ENCODE data around the gene SLC18A2.

The SLC18A2 gene

GRCh38 chr10:117313641-117314040, 72.7 kb downstream of the SLC18A2 start:
- H3K9ac ChIP-seq (ENCODE audit: low read length), result no peak overlapping the region
- H3K4me1 ChIP-seq (ENCODE audit: control insufficient read depth, insufficient read depth, low read length), result no peaks in the 10 kb centered on the region
- H3K36me3 ChIP-seq (ENCODE audit: control insufficient read depth, insufficient read depth, low read length), result 0 out of 2 replicates have a peak, but pooled peaks cover 2% of the 10 kb centered on the region
- H3K9me3 ChIP-seq (ENCODE audit: control insufficient read depth, insufficient read depth, low read depth, low read length), result no peaks in the 10 kb centered on the region
- H3K27me3 ChIP-seq (ENCODE audit: control insufficient read depth, insufficient read depth, low read length), result no peaks in the 10 kb centered on the region
- H3K27ac ChIP-seq (ENCODE audit: low read depth, low read length), result no peak overlapping the region
- H3K4me3 ChIP-seq (ENCODE audit: low read depth, low read length), result no peak overlapping the region

DNA sequence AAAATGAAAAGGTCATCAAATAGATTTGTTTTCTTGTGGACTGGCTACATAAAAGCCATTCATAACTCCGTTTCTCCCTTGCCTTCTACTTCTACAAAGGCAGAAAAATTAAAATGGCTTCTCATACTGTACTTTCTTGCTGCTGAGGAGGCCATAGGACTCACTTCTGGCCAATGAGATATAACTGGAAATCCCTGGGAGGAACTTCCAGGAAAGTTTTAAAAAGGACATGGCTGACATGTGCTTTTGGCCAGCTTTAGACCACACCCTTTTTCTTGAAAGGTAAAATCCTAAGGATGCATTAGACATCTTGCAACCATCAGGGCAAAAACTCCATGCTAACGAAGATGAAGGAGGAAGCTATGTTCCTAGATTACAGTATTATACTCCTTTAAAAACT, 75.8 kb downstream of the SLC18A2 start:
- 0 out of 2 replicates have a peak, but pooled peaks cover 2% of the 10 kb centered on the region for H3K36me3 ChIP-seq (ENCODE audit: control insufficient read depth, insufficient read depth, low read length)
- no peak overlapping the region for H3K4me3 ChIP-seq (ENCODE audit: low read depth, low read length)
- H3K9ac ChIP-seq (ENCODE audit: low read length), result no peak overlapping the region
- H3K9me3 ChIP-seq (ENCODE audit: control insufficient read depth, insufficient read depth, low read depth, low read length), result no peaks in the 10 kb centered on the region
- H3K4me1 ChIP-seq (ENCODE audit: control insufficient read depth, insufficient read depth, low read length), result no peaks in the 10 kb centered on the region
- no peaks in the 10 kb centered on the region for H3K27me3 ChIP-seq (ENCODE audit: control insufficient read depth, insufficient read depth, low read length)
- H3K27ac ChIP-seq (ENCODE audit: low read depth, low read length), result no peak overlapping the region

GRCh38 chr10:117318909-117319308, 78.0 kb downstream of the SLC18A2 start:
- Histone ChIP-seq H3K4me3 (ENCODE audit: low read depth, low read length) (no peak overlapping the region), H3K36me3 (ENCODE audit: control insufficient read depth, insufficient read depth, low read length) (no peaks in the 10 kb centered on the region)

GRCh38 chr10:117320050-117320665, 79.2 kb downstream of the SLC18A2 start:
- H3K27ac ChIP-seq (ENCODE audit: low read depth, low read length), result no peak overlapping the region

More at GRCh38 chr10:117318909-117319308, 78.0 kb downstream of the SLC18A2 start:
- no peaks in the 10 kb centered on the region for H3K27me3 ChIP-seq (ENCODE audit: control insufficient read depth, insufficient read depth, low read length)
- no peak overlapping the region for H3K27ac ChIP-seq (ENCODE audit: low read depth, low read length)
- peaks cover 9% of the 10 kb centered on the region; the same call in 1 of the 2 replicates for H3K4me1 ChIP-seq (ENCODE audit: control insufficient read depth, insufficient read depth, low read length)
- no peak overlapping the region for H3K9ac ChIP-seq (ENCODE audit: low read length)
- no peaks in the 10 kb centered on the region for H3K9me3 ChIP-seq (ENCODE audit: control insufficient read depth, insufficient read depth, low read depth, low read length)

DNA sequence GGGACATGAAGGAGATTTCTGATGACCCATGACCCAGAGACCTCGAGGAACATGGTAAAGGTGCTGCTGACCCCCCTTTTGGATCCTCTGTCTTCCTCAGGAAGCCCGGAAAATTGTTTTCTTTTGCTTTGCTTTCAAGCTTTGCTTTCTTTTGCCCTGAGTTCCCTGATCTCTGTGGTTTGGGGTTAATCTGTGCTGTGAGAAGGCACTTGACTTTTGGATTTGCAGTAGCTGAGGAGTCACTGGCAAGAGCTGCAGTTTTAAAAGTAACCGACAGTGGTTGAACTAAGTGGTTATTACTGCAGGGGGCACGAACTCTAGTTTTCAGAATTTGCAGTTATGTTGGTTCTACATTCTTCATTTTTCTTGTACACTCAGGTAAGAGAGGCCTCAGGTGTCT, 81.3 kb downstream of the SLC18A2 start:
- Histone ChIP-seq H3K4me1 (ENCODE audit: control insufficient read depth, insufficient read depth, low read length) (peaks cover 9% of the 10 kb centered on the region; the same call in 1 of the 2 replicates), H3K9ac (ENCODE audit: low read length) (no peak overlapping the region), H3K9me3 (ENCODE audit: control insufficient read depth, insufficient read depth, low read depth, low read length) (peaks cover 2% of the 10 kb centered on the region; the same call in 1 of the 2 replicates), H3K4me3 (ENCODE audit: low read depth, low read length) (no peak overlapping the region), H3K36me3 (ENCODE audit: control insufficient read depth, insufficient read depth, low read length) (no peaks in the 10 kb centered on the region), H3K27ac (ENCODE audit: low read depth, low read length) (no peak overlapping the region), H3K27me3 (ENCODE audit: control insufficient read depth, insufficient read depth, low read length) (no peaks in the 10 kb centered on the region)

More at GRCh38 chr10:117320050-117320665, 79.2 kb downstream of the SLC18A2 start:
- Histone ChIP-seq H3K9me3 (ENCODE audit: control insufficient read depth, insufficient read depth, low read depth, low read length) (no peaks in the 10 kb centered on the region; the same call in 1 of the 2 replicates), H3K9ac (ENCODE audit: low read length) (no peak overlapping the region), H3K4me1 (ENCODE audit: control insufficient read depth, insufficient read depth, low read length) (peaks cover 9% of the 10 kb centered on the region; the same call in 1 of the 2 replicates), H3K4me3 (ENCODE audit: low read depth, low read length) (no peak overlapping the region), H3K27me3 (ENCODE audit: control insufficient read depth, insufficient read depth, low read length) (no peaks in the 10 kb centered on the region), H3K36me3 (ENCODE audit: control insufficient read depth, insufficient read depth, low read length) (no peaks in the 10 kb centered on the region)

DNA sequence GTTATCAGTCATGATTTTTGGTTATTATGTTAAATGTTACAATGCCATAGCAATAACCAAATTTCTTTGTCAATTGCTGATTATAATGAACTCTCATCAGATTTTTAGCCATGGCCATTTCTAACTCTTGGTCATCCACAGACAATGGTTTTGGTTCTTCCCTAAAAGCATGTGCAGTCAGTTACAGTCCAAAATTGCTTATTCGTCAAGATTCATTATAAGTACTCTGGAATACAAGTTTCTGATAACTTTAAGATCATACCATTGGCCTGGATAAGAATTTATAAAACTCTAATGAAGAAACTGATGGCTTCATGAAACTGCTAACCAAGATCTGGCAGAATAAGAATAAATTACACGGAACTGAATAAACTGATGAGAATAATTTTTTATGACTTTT, 83.5 kb downstream of the SLC18A2 start:
- H3K36me3 ChIP-seq (ENCODE audit: control insufficient read depth, insufficient read depth, low read length), result no peaks in the 10 kb centered on the region

GRCh38 chr10:117327262-117327661, 86.3 kb downstream of the SLC18A2 start:
- peaks cover 2% of the 10 kb centered on the region; the same call in 1 of the 2 replicates for H3K9me3 ChIP-seq (ENCODE audit: control insufficient read depth, insufficient read depth, low read depth, low read length)
- H3K9ac ChIP-seq (ENCODE audit: low read length), result no peak overlapping the region
- no peaks in the 10 kb centered on the region for H3K27me3 ChIP-seq (ENCODE audit: control insufficient read depth, insufficient read depth, low read length)
- H3K4me1 ChIP-seq (ENCODE audit: control insufficient read depth, insufficient read depth, low read length), result peaks cover 11% of the 10 kb centered on the region; the same call in 1 of the 2 replicates
- no peaks in the 10 kb centered on the region for H3K36me3 ChIP-seq (ENCODE audit: control insufficient read depth, insufficient read depth, low read length)
- no peak overlapping the region for H3K4me3 ChIP-seq (ENCODE audit: low read depth, low read length)
- H3K27ac ChIP-seq (ENCODE audit: low read depth, low read length), result no peak overlapping the region

More for the DNA sequence above, 83.5 kb downstream of the SLC18A2 start:
- no peak overlapping the region for H3K9ac ChIP-seq (ENCODE audit: low read length)
- peaks cover 9% of the 10 kb centered on the region; the same call in 1 of the 2 replicates for H3K4me1 ChIP-seq (ENCODE audit: control insufficient read depth, insufficient read depth, low read length)
- no peaks in the 10 kb centered on the region for H3K27me3 ChIP-seq (ENCODE audit: control insufficient read depth, insufficient read depth, low read length)
- H3K9me3 ChIP-seq (ENCODE audit: control insufficient read depth, insufficient read depth, low read depth, low read length), result peaks cover 2% of the 10 kb centered on the region; the same call in 1 of the 2 replicates
- no peak overlapping the region for H3K4me3 ChIP-seq (ENCODE audit: low read depth, low read length)
- H3K27ac ChIP-seq (ENCODE audit: low read depth, low read length), result no peak overlapping the region
